BE2C (cell line): ENCODE data around the gene OMA1.

Experiments
- DNase-seq: peaks from one replicate; pipeline ENCODE4 v3.0.0-alpha.2; 2020
- H3K27me3 ChIP-seq: fragments of 250-450 bp; sonication (Bioruptor Pico); 2 replicates; pipeline ENCODE4 v1.5.1; 2020; ENCODE audit warnings: mild to moderate bottlenecking
- H3K36me3 ChIP-seq: fragments of 250-450 bp; sonication (Bioruptor Pico); 2 replicates; pipeline ENCODE4 v1.5.1; 2020; ENCODE audit warnings: mild to moderate bottlenecking
- H3K4me1 ChIP-seq: fragments of 250-450 bp; sonication (Bioruptor Pico); 2 replicates; pipeline ENCODE4 v1.5.1; 2020
- H3K4me3 ChIP-seq: 2 replicates; pipeline ENCODE4 v1.5.1; 2011; ENCODE audit warnings: low read depth, low read length
- H3K9me3 ChIP-seq: fragments of 250-450 bp; sonication (Bioruptor Pico); 2 replicates; pipeline ENCODE4 v1.5.1; 2020
- TF ChIP-seq, protein P1 (sequence below): IDR thresholded peaks from 2 replicates; pipeline ENCODE4 v1.5.1; 2012; ENCODE audit warnings: mild to moderate bottlenecking, low read depth, low read length

Gene OMA1

DNA sequence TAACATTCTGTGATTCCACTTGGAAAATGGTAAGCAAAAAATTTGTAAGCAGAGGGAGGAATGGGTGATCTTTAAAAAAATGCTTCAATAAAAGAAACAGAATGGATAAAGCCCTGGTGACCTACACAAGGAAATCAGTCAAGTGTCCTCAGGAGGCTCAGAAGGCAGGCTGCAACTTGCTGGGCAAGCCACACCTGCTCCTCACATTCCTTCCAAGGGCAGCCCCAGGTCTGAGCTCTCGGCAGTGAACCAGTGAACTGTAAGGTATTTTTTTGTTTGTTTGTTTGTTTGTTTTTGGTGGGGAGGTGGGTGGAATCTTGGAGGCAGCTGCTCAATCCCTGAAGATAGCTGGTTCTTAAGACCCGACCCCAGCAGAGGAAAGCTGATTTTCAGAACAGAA lies 26.2 kb upstream of the OMA1 start:
- TF ChIP-seq, protein P1, sequence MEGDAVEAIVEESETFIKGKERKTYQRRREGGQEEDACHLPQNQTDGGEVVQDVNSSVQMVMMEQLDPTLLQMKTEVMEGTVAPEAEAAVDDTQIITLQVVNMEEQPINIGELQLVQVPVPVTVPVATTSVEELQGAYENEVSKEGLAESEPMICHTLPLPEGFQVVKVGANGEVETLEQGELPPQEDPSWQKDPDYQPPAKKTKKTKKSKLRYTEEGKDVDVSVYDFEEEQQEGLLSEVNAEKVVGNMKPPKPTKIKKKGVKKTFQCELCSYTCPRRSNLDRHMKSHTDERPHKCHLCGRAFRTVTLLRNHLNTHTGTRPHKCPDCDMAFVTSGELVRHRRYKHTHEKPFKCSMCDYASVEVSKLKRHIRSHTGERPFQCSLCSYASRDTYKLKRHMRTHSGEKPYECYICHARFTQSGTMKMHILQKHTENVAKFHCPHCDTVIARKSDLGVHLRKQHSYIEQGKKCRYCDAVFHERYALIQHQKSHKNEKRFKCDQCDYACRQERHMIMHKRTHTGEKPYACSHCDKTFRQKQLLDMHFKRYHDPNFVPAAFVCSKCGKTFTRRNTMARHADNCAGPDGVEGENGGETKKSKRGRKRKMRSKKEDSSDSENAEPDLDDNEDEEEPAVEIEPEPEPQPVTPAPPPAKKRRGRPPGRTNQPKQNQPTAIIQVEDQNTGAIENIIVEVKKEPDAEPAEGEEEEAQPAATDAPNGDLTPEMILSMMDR = no peak
- no peaks in the 10 kb centered on the region for H3K9me3 ChIP-seq
- H3K27me3 ChIP-seq = peaks cover 3% of the 10 kb centered on the region; the same call in 1 of the 2 replicates
- DNase-seq = no peak
- no peak overlapping the region for H3K4me3 ChIP-seq
- H3K4me1 ChIP-seq = no peaks in the 10 kb centered on the region
- no peaks in the 10 kb centered on the region for H3K36me3 ChIP-seq

GRCh38 chr1:58571616-58572015 lies 25.1 kb upstream of the OMA1 start:
- DNase-seq = no peak
- TF ChIP-seq, protein P1 = no peak
- Histone ChIP-seq H3K36me3 (no peaks in the 10 kb centered on the region), H3K4me1 (no peaks in the 10 kb centered on the region), H3K4me3 (no peak overlapping the region), H3K27me3 (no peaks in the 10 kb centered on the region), H3K9me3 (no peaks in the 10 kb centered on the region)

DNA sequence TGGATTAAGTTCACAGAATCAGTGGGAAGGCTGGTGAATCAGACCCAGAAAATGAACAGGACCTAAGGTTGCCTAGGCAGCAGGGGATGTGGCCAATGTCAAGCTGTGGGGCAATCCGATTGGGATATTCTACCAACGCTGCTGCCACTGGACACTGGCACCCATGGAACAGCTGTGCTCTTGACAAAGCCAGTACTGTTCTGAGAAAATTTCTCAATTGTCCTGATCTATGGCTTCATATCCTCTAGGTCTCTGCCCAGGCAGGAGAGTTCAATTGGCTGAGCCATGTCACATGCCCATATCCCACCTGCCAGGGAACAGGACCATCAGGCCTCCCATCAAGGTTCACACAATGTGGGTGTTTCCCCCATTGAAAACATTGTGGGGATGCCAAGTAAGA lies 24.3 kb upstream of the OMA1 start:
- DNase-seq = no peak
- no peaks in the 10 kb centered on the region for H3K36me3 ChIP-seq
- no peaks in the 10 kb centered on the region for H3K4me1 ChIP-seq
- H3K27me3 ChIP-seq = no peaks in the 10 kb centered on the region
- TF ChIP-seq, protein P1 = no peak
- no peak overlapping the region for H3K4me3 ChIP-seq
- H3K9me3 ChIP-seq = no peaks in the 10 kb centered on the region

DNA sequence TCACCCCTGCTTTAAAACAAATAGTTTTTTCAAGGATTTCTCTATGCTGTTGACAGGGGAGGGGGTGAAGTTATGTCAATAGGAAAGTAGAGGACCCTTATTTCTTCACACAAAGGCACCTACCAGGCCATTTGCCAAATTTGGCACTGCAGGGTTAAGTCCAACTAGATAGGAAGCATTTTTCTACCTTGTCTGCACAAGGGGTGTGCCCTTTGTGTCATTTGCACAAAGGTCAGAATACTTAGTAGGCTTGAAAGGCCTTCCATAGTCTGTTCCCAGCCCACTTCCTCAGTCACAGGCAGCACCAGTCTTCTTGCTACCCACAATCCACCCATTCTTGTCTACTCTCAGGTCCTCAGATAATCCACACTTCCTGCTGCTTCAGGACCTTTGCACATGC lies 23.6 kb upstream of the OMA1 start:
- H3K36me3 ChIP-seq = no peaks in the 10 kb centered on the region
- no peak for DNase-seq
- H3K9me3 ChIP-seq = no peaks in the 10 kb centered on the region
- no peaks in the 10 kb centered on the region for H3K27me3 ChIP-seq
- H3K4me1 ChIP-seq = no peaks in the 10 kb centered on the region
- TF ChIP-seq, protein P1 = no peak
- H3K4me3 ChIP-seq = no peak overlapping the region

DNA sequence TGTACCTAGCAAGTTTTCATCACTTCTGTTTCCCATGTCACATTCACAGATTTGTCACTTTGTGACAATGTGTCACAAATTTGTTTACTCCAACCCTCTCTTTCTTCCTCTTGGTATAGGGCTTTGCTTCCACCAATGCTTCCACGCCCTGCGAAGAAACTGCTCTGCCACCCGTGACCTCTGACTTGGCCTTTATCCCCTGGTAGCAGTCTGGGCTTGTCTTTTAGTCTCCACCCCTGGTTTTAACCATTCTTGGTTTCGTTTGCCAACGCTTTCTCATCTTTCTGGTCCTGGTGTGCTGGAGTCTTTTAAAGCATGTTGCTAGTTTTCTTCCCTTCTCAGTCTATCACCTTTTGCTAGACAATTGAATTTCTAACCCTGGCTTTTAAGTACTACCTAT lies 22.4 kb upstream of the OMA1 start:
- no peaks in the 10 kb centered on the region for H3K9me3 ChIP-seq
- no peak overlapping the region for H3K4me3 ChIP-seq
- TF ChIP-seq, protein P1 = no peak
- no peaks in the 10 kb centered on the region for H3K36me3 ChIP-seq
- H3K4me1 ChIP-seq = no peaks in the 10 kb centered on the region
- no peak for DNase-seq
- H3K27me3 ChIP-seq = no peaks in the 10 kb centered on the region

DNA sequence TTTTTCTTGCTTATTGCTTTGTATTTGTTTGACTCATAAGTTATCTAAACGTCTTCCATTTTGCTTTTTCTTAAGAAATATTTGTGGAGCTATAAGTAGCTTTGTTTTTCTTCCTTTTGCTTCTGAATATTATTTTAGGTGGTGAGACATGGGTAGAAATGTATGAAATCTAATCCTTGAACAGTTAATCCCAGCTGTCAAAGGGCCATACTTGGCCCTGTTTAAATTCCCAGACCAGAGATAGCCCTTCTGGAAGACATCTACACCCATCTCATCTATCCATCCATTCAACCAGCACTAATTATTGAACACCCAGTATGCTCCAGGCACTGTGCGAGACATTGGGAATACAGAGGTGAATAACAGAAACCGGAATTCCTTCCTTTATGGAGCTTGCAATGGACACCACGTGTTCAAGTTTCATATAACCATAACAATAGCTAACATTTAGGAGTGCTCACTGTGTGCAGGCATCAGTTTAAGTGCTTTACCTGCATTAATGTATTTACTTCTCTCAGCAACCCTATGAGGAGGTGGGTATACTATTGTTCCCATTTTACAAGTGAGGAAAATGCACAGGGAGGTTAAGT lies 21.8 kb upstream of the OMA1 start:
- TF ChIP-seq, protein P1 = no peak
- Histone ChIP-seq H3K27me3 (no peaks in the 10 kb centered on the region), H3K4me1 (no peaks in the 10 kb centered on the region), H3K4me3 (no peak overlapping the region), H3K9me3 (no peaks in the 10 kb centered on the region), H3K36me3 (no peaks in the 10 kb centered on the region)
- no peak for DNase-seq
